Esophagus squamous epithelium (tissue), 4 donors: ENCODE data around the gene PGS1.

Experiments used
- POLR2A ChIP-seq, 4 donors: fragments of 450-650 bp; IDR thresholded peaks; one replicate each; pipeline ENCODE4 v1.6.1; 2017; ENCODE audit warnings: antibody characterized with exemption in 4 of 4, mild to moderate bottlenecking in 4 of 4, moderate library complexity in 3 of 4
- TF ChIP-seq, protein P1 (sequence below), 6 experiments: fragments of 450-650 bp in 4 of 6; fragments of 200-600 bp in 2 of 6; sonication (generic) in 2 of 6; IDR thresholded peaks; one replicate each; pipeline ENCODE4 v1.5.1; 2016 to 2019; ENCODE audit warnings: antibody characterized with exemption in 6 of 6, mild to moderate bottlenecking in 4 of 6, moderate library complexity in 4 of 6

DNA sequence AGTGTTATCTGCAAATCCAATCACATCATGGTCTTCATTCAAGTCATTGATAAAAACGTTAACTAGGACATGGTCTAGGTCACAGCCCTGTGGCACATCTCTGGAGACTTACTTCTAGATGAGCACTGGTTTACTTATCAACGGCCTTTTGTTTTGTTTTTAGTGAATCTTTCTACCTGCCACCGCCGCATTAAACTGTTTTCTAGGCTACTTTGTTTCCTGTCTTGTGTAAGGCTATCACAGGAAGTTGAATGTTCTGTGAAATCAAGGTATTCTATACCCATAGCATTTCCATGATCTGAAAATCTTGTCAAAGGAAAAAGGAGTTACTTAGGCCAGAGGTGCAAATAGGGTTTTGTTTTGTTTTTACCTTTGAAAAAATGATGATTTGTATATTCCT, 45.5 kb upstream of the PGS1 start:
- TF ChIP-seq, protein P1, sequence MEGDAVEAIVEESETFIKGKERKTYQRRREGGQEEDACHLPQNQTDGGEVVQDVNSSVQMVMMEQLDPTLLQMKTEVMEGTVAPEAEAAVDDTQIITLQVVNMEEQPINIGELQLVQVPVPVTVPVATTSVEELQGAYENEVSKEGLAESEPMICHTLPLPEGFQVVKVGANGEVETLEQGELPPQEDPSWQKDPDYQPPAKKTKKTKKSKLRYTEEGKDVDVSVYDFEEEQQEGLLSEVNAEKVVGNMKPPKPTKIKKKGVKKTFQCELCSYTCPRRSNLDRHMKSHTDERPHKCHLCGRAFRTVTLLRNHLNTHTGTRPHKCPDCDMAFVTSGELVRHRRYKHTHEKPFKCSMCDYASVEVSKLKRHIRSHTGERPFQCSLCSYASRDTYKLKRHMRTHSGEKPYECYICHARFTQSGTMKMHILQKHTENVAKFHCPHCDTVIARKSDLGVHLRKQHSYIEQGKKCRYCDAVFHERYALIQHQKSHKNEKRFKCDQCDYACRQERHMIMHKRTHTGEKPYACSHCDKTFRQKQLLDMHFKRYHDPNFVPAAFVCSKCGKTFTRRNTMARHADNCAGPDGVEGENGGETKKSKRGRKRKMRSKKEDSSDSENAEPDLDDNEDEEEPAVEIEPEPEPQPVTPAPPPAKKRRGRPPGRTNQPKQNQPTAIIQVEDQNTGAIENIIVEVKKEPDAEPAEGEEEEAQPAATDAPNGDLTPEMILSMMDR (IDR thresholded peaks at IDR 0.05) = no peak
- TF ChIP-seq POLR2A (IDR thresholded peaks at IDR 0.05) = no peak
